ENCODE results near the gene ZDHHC7.

ZDHHC7 gene

DNA sequence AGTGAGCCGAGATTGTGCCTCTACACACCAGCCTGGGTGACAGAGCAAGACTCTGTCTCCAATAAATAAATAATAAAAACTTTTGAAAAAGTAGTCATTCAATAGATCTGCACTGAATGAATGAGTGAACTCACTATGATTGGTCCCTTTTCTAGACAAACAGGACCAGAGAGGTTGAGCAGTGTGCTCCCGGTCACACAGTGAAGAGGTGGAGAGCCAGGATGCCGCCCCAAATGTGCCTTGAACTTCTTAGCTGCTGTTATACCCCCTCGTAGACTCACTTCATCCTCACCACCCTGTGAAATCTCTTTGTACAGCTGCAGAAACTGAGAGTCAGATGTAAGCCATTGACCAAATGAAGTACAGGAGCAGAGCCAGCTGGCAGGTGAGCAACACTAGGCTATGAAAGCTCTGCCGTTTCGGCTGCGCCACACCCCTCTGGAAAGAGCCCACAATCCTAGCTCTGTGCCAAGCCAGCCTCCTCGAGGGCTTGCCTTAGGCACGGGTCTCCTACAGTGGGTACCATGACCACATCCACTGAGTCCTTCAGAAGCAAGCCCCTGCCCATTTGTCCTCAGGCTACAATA is 8.4 kb upstream of the ZDHHC7 start:
- no peak overlapping the region for H3K4me3 ChIP-seq (ENCODE audit: low read depth in 1 of 2, low read length in 2 of 2)
- no peak overlapping the region for H3K27ac ChIP-seq (ENCODE audit: low read depth, low read length)
- H3K9ac ChIP-seq (ENCODE audit: low read depth in 1 of 2, low read length in 2 of 2) = no peak overlapping the region
- H3K4me1 ChIP-seq (ENCODE audit: control insufficient read depth in 1 of 2, insufficient read depth in 2 of 2, low read length in 2 of 2) = peaks cover 9 to 13% of the 10 kb centered on the region in 2 donors
- H3K36me3 ChIP-seq (ENCODE audit: control insufficient read depth in 1 of 2, insufficient read depth in 2 of 2, low read length in 2 of 2) = no peaks in the 10 kb centered on the region
- H3K9me3 ChIP-seq (ENCODE audit: control insufficient read depth in 1 of 2, low read length in 2 of 2) = no peaks in the 10 kb centered on the region
- no peaks in the 10 kb centered on the region for H3K27me3 ChIP-seq (ENCODE audit: control insufficient read depth in 1 of 2, insufficient read depth in 2 of 2, low read length in 2 of 2)

- no peak overlapping the region for H3K4me3 ChIP-seq (ENCODE audit: low read depth in 1 of 2, low read length in 2 of 2)
- no peak overlapping the region for H3K27ac ChIP-seq (ENCODE audit: low read depth, low read length)
- no peaks in the 10 kb centered on the region for H3K36me3 ChIP-seq (ENCODE audit: control insufficient read depth in 1 of 2, insufficient read depth in 2 of 2, low read length in 2 of 2)
- H3K27me3 ChIP-seq (ENCODE audit: control insufficient read depth in 1 of 2, insufficient read depth in 2 of 2, low read length in 2 of 2) = no peaks in the 10 kb centered on the region
- no peaks in the 10 kb centered on the region for H3K9me3 ChIP-seq (ENCODE audit: control insufficient read depth in 1 of 2, low read length in 2 of 2)
- H3K4me1 ChIP-seq (ENCODE audit: control insufficient read depth in 1 of 2, insufficient read depth in 2 of 2, low read length in 2 of 2) = peaks cover 15 to 19% of the 10 kb centered on the region in 2 donors
- H3K9ac ChIP-seq (ENCODE audit: low read depth in 1 of 2, low read length in 2 of 2) = no peak overlapping the region
Observed at GRCh38 chr16:85018529-85019236, 7.3 kb upstream of the ZDHHC7 start.

DNA sequence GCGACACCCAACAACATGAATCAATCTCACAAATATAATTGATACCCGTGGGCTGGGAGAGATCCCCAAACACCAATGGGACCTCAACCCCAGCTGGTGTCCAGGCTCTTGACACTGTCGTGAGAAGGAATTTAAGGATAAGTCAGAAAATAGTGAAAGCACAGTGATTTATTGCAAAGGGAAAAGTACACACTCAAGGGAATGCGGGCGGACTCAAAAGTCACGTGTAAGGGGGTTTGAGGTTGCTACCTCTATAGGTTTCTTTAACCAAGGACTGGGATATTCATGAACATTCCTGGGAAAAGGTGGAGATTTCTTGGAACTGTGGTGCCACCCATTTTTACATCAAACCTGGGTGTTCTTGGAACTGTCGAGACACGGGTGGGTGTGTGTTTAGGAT is 6.3 kb upstream of the ZDHHC7 start:
- no peak overlapping the region for H3K4me3 ChIP-seq (ENCODE audit: low read depth in 1 of 2, low read length in 2 of 2)
- H3K4me1 ChIP-seq (ENCODE audit: control insufficient read depth in 1 of 2, insufficient read depth in 2 of 2, low read length in 2 of 2) = peaks cover 15 to 19% of the 10 kb centered on the region in 2 donors
- H3K27me3 ChIP-seq (ENCODE audit: control insufficient read depth in 1 of 2, insufficient read depth in 2 of 2, low read length in 2 of 2) = no peaks in the 10 kb centered on the region
- H3K9me3 ChIP-seq (ENCODE audit: control insufficient read depth in 1 of 2, low read length in 2 of 2) = no peaks in the 10 kb centered on the region
- no peak overlapping the region for H3K9ac ChIP-seq (ENCODE audit: low read depth in 1 of 2, low read length in 2 of 2)
- H3K36me3 ChIP-seq (ENCODE audit: control insufficient read depth in 1 of 2, insufficient read depth in 2 of 2, low read length in 2 of 2) = no peaks in the 10 kb centered on the region
- no peak overlapping the region for H3K27ac ChIP-seq (ENCODE audit: low read depth, low read length)

- no peaks in the 10 kb centered on the region for H3K27me3 ChIP-seq (ENCODE audit: control insufficient read depth in 1 of 2, insufficient read depth in 2 of 2, low read length in 2 of 2)
Observed at GRCh38 chr16:85017151-85017550, 5.8 kb upstream of the ZDHHC7 start.

GRCh38 chr16:85015481-85016187 is 4.3 kb upstream of the ZDHHC7 start:
- Histone ChIP-seq H3K36me3 (ENCODE audit: control insufficient read depth in 1 of 2, insufficient read depth in 2 of 2, low read length in 2 of 2) (no peaks in the 10 kb centered on the region), H3K27me3 (ENCODE audit: control insufficient read depth in 1 of 2, insufficient read depth in 2 of 2, low read length in 2 of 2) (no peaks in the 10 kb centered on the region), H3K9me3 (ENCODE audit: control insufficient read depth in 1 of 2, low read length in 2 of 2) (no peaks in the 10 kb centered on the region), H3K27ac (ENCODE audit: low read depth, low read length) (no peak overlapping the region), H3K4me3 (ENCODE audit: low read depth in 1 of 2, low read length in 2 of 2) (no peak overlapping the region), H3K4me1 (ENCODE audit: control insufficient read depth in 1 of 2, insufficient read depth in 2 of 2, low read length in 2 of 2) (peaks cover 19 to 22% of the 10 kb centered on the region in 2 donors), H3K9ac (ENCODE audit: low read depth in 1 of 2, low read length in 2 of 2) (no peak overlapping the region)

More at GRCh38 chr16:85017151-85017550, 5.8 kb upstream of the ZDHHC7 start:
- no peaks in the 10 kb centered on the region for H3K9me3 ChIP-seq (ENCODE audit: control insufficient read depth in 1 of 2, low read length in 2 of 2)
- H3K27ac ChIP-seq (ENCODE audit: low read depth, low read length) = no peak overlapping the region
- H3K4me1 ChIP-seq (ENCODE audit: control insufficient read depth in 1 of 2, insufficient read depth in 2 of 2, low read length in 2 of 2) = peaks cover 16 to 19% of the 10 kb centered on the region in 2 donors
- no peak overlapping the region for H3K9ac ChIP-seq (ENCODE audit: low read depth in 1 of 2, low read length in 2 of 2)
- no peak overlapping the region for H3K4me3 ChIP-seq (ENCODE audit: low read depth in 1 of 2, low read length in 2 of 2)
- H3K36me3 ChIP-seq (ENCODE audit: control insufficient read depth in 1 of 2, insufficient read depth in 2 of 2, low read length in 2 of 2) = no peaks in the 10 kb centered on the region

GRCh38 chr16:85014311-85014710 is 3.0 kb upstream of the ZDHHC7 start:
- Histone ChIP-seq H3K36me3 (ENCODE audit: control insufficient read depth in 1 of 2, insufficient read depth in 2 of 2, low read length in 2 of 2) (no peaks in the 10 kb centered on the region), H3K9ac (ENCODE audit: low read depth in 1 of 2, low read length in 2 of 2) (no peak overlapping the region), H3K9me3 (ENCODE audit: control insufficient read depth in 1 of 2, low read length in 2 of 2) (no peaks in the 10 kb centered on the region), H3K4me3 (ENCODE audit: low read depth in 1 of 2, low read length in 2 of 2) (no peak overlapping the region), H3K4me1 (ENCODE audit: control insufficient read depth in 1 of 2, insufficient read depth in 2 of 2, low read length in 2 of 2) (peaks cover 12 to 19% of the 10 kb centered on the region in 2 donors), H3K27ac (ENCODE audit: low read depth, low read length) (no peak overlapping the region), H3K27me3 (ENCODE audit: control insufficient read depth in 1 of 2, insufficient read depth in 2 of 2, low read length in 2 of 2) (no peaks in the 10 kb centered on the region)

- Histone ChIP-seq H3K27me3 (ENCODE audit: control insufficient read depth in 1 of 2, insufficient read depth in 2 of 2, low read length in 2 of 2) (no peaks in the 10 kb centered on the region), H3K9ac (ENCODE audit: low read depth in 1 of 2, low read length in 2 of 2) (peak overlapping the region; percentile 90 to 93), H3K9me3 (ENCODE audit: control insufficient read depth in 1 of 2, low read length in 2 of 2) (no peaks in the 10 kb centered on the region), H3K36me3 (ENCODE audit: control insufficient read depth in 1 of 2, insufficient read depth in 2 of 2, low read length in 2 of 2) (peaks cover 0 to 3% of the 10 kb centered on the region in 2 donors), H3K4me1 (ENCODE audit: control insufficient read depth in 1 of 2, insufficient read depth in 2 of 2, low read length in 2 of 2) (peaks cover 30 to 35% of the 10 kb centered on the region in 2 donors), H3K27ac (ENCODE audit: low read depth, low read length) (peak overlapping the region; percentile 97), H3K4me3 (ENCODE audit: low read depth in 1 of 2, low read length in 2 of 2) (peak overlapping the region; percentile 90 to 92)
Observed at GRCh38 chr16:85011846-85012284, 530 bp upstream of the ZDHHC7 start.

GRCh38 chr16:85010446-85010930 is 847 bp downstream of the ZDHHC7 start:
- Histone ChIP-seq H3K36me3 (ENCODE audit: control insufficient read depth in 1 of 2, insufficient read depth in 2 of 2, low read length in 2 of 2) (peaks cover 0 to 7% of the 10 kb centered on the region in 2 donors), H3K27me3 (ENCODE audit: control insufficient read depth in 1 of 2, insufficient read depth in 2 of 2, low read length in 2 of 2) (no peaks in the 10 kb centered on the region), H3K27ac (ENCODE audit: low read depth, low read length) (peak overlapping the region; percentile 97), H3K9me3 (ENCODE audit: control insufficient read depth in 1 of 2, low read length in 2 of 2) (no peaks in the 10 kb centered on the region), H3K4me3 (ENCODE audit: low read depth in 1 of 2, low read length in 2 of 2) (peak overlapping the region; percentile 90 to 92), H3K4me1 (ENCODE audit: control insufficient read depth in 1 of 2, insufficient read depth in 2 of 2, low read length in 2 of 2) (peaks cover 34 to 39% of the 10 kb centered on the region in 2 donors), H3K9ac (ENCODE audit: low read depth in 1 of 2, low read length in 2 of 2) (peak overlapping the region; percentile 90 to 96)

GRCh38 chr16:85008271-85008670 is 3.1 kb downstream of the ZDHHC7 start:
- Histone ChIP-seq H3K9ac (ENCODE audit: low read depth in 1 of 2, low read length in 2 of 2) (no peak overlapping the region), H3K27ac (ENCODE audit: low read depth, low read length) (no peak overlapping the region), H3K4me3 (ENCODE audit: low read depth in 1 of 2, low read length in 2 of 2) (peak overlapping the region in 1 of 2 donors; percentile 17), H3K9me3 (ENCODE audit: control insufficient read depth in 1 of 2, low read length in 2 of 2) (no peaks in the 10 kb centered on the region), H3K27me3 (ENCODE audit: control insufficient read depth in 1 of 2, insufficient read depth in 2 of 2, low read length in 2 of 2) (no peaks in the 10 kb centered on the region), H3K4me1 (ENCODE audit: control insufficient read depth in 1 of 2, insufficient read depth in 2 of 2, low read length in 2 of 2) (peaks cover 43 to 55% of the 10 kb centered on the region in 2 donors), H3K36me3 (ENCODE audit: control insufficient read depth in 1 of 2, insufficient read depth in 2 of 2, low read length in 2 of 2) (peaks cover 0 to 7% of the 10 kb centered on the region in 2 donors)
